Umbilical cord (tissue), 2 donors: Measurements from ENCODE around the gene CUTA. TPM values are rescaled to one million over a fixed set of nuclear protein-coding genes. Genes with fewer than 3 reads are reported as not detected.

ENCODE experiments used
- DNase-seq: peaks from one replicate; pipeline ENCODE4 v3.0.0-alpha.2; 2015; ENCODE audit warnings: low spot score
- total RNA-seq: library from RNA; depleted of rRNA; stranded (reverse); fragments of >200 nt; gene quantifications from one replicate; pipeline ENCODE4 v1.2.3, GENCODE V29; 2014; ENCODE audit warnings: low replicate concordance; ENCODE audit not compliant: insufficient read depth

CUTA gene, protein sequence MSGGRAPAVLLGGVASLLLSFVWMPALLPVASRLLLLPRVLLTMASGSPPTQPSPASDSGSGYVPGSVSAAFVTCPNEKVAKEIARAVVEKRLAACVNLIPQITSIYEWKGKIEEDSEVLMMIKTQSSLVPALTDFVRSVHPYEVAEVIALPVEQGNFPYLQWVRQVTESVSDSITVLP
- 55.4 TPM for total RNA-seq

DNA sequence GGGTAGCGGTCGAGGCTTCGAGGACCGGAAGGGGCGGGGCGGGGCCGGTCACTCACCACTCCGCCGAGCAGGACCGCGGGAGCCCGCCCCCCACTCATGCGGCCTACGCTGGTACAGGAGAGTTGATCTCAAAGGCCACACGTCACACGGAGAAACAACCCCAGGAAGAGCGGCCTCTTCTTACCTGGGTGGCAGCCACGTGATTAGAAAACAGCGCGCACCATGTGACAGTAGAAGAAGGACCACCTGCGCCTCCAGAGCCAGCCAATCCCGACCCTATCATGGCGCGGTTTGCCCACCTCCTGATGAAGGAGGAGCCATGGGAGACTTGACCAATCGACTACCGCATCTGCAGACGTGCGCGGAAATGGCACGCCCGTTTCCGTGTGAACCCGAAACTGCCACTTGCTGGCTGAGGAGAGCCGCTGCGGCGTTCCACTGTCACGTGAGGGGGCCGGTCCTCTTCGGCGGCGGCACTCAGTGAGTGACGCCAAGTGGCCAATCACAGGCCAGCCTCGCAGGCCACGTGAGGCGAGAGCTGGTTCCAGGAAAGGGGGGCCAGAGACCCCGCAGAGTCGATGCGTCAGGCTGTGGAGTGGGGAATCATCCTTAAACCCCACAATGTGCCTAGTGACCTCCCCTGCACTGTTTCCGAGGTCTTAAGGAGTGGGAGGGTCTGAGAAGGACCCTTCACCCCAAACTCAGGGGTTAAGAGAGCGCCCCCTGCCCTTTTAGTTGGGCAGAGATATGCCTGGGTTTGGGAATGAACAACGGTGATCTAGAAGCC is at the start of gene CUTA:
Gene CUTA, minus strand, starts transcription at position 205 of the 787 bp plus-strand sequence. Its CDS starts 107 bp downstream, at position 98.
- peak; percentile 100 for DNase-seq

GRCh38 chr6:33467091-33467490 is 49.2 kb upstream of the CUTA start:
- DNase-seq: no peak

GRCh38 chr6:33466075-33466735 is 48.3 kb upstream of the CUTA start:
- no peak for DNase-seq

- no peak for DNase-seq
Measured at GRCh38 chr6:33459226-33459625, 41.3 kb upstream of the CUTA start.

GRCh38 chr6:33458676-33459075 is 40.8 kb upstream of the CUTA start:
- DNase-seq: no peak

DNA sequence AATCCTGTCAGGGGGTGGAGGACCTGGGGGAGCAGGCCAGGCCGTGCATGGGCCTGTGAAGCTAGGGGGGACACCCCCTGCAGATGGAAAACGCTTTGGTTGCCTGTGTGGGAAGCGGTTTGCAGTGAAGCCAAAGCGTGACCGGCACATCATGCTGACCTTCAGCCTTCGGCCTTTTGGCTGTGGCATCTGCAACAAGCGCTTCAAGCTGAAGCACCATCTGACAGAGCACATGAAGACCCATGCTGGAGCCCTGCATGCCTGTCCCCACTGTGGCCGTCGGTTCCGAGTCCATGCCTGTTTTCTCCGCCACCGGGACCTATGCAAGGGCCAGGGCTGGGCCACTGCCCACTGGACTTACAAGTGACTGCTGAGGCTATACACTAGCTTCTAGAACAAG is 38.2 kb upstream of the CUTA start:
- no peak for DNase-seq

GRCh38 chr6:33455051-33455450 is 37.1 kb upstream of the CUTA start:
- no peak for DNase-seq

GRCh38 chr6:33454009-33454946 is 36.4 kb upstream of the CUTA start, which contains the start of gene ZBTB9:
Gene ZBTB9, plus strand, starts transcription at chr6:33454576. Its CDS starts 525 bp downstream, at chr6:33455101.
- peak; percentile 97 for DNase-seq

DNA sequence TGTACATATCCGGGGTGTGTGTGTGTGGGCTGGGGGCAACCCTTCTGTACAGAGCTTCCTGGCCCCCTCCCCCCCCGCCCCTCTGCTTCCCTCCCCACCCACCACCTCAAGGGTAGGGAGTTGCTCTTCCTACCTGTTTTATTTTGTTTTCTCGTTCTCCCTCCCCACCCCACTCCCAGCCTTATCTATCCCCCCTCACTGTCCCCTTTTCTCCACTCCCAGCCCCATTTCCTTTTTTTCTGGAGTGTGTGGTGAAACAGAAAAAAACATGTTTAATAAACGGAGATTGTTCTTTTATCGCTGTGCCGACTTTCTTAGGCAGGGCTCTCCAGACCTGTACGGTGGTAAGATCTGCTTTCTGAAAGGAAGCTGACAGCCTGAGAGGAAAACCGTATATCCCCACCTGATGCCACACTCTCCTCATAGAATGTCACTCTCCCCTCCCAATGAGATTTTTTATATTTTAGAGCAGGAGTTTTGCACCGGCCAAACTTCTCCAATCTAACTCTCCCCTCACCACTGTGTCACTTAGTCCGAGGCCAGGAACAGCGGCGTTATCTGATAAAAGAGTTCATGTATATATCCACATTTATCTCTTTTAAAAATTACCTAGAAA is 35.6 kb upstream of the CUTA start:
- DNase-seq: no peak

DNA sequence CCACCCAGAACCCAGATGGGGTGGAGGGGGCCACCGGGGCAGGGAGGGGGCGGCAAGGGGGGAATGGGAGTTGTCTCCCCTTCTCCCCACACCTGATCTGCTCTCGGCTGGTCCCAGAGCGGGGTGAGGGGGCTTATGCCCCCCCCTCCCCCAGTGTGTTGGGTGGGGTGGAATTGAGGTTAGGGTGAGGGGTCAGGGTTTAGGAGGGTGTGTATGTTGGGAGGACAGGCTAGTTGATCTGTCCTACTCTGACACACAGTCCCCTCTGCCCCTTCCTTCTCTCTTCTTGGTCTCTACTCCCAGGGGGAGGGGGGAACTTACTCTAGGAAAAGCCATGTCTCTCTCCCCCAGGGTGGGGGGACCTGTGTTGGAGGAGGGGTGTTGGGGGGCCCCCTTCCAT is 34.6 kb upstream of the CUTA start:
- no peak for DNase-seq

- DNase-seq: no peak
Measured at GRCh38 chr6:33451606-33452005, 33.7 kb upstream of the CUTA start.

- DNase-seq: no peak
Measured at GRCh38 chr6:33450434-33450833, 32.5 kb upstream of the CUTA start.

DNA sequence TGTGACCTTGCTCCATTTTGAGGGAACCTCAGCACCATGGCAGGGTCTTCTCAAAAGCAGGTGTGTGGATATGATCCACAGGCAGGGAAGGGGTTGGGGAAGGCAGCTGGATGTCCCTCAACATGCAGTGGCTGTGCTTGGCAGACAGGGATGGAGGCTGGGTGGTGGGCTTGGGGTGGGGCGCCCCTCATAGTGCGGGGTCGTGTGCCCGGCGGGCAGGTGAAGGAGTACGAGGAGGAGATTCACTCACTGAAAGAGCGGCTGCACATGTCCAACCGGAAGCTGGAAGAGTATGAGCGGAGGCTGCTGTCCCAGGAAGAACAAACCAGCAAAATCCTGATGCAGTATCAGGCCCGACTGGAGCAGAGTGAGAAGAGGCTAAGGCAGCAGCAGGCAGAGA is 28.4 kb upstream of the CUTA start:
- no peak for DNase-seq

- DNase-seq: no peak
Measured at GRCh38 chr6:33445119-33445603, 27.3 kb upstream of the CUTA start.

- DNase-seq: no peak
Measured at GRCh38 chr6:33443619-33444504, 26.0 kb upstream of the CUTA start.

DNA sequence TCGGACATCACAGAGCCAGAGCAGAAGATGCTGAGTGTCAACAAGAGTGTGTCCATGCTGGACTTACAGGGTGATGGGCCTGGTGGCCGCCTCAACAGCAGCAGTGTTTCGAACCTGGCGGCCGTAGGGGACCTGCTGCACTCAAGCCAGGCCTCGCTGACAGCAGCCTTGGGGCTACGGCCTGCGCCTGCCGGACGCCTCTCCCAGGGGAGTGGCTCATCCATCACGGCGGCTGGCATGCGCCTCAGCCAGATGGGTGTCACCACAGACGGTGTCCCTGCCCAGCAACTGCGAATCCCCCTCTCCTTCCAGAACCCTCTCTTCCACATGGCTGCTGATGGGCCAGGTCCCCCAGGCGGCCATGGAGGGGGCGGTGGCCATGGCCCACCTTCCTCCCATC is 25.1 kb upstream of the CUTA start:
- DNase-seq: no peak

GRCh38 chr6:33442283-33442682 is 24.4 kb upstream of the CUTA start:
- no peak for DNase-seq

DNA sequence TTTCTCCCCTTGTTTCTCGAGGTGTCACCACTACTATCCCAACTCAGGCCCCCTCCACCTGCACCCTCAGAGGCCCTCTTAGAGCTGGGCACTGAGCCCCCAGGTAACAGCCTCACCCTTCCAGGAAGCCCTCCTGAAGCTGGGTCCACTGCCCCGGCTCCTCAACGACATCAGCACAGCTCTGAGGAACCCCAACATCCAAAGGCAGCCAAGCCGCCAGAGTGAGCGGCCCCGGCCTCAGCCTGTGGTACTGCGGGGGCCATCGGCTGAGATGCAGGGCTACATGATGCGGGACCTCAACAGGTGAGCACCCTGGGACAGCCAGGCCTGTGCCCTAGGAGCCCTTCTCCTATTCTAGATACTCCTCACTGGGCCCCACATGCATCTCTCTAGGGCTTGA is 23.6 kb upstream of the CUTA start:
- no peak for DNase-seq

GRCh38 chr6:33440649-33441309 is 22.9 kb upstream of the CUTA start:
- DNase-seq: no peak
